Stomach (tissue), 4 donors: ENCODE data around the gene C1QTNF12.

Source experiments
- CTCF ChIP-seq, 7 experiments: fragments of 450-650 bp in 4 of 7; fragments of 200-600 bp in 3 of 7; sonication (generic) in 3 of 7; IDR thresholded peaks; one replicate each; pipeline ENCODE4 v1.5.1; 2016 to 2019; ENCODE audit warnings: antibody characterized with exemption in 7 of 7, control low read depth in 2 of 7, mild to moderate bottlenecking in 1 of 7
- EP300 ChIP-seq: sonication (generic); formaldehyde crosslinking; IDR thresholded peaks from one replicate; pipeline ENCODE4 v1.6.1; 2017; ENCODE audit warnings: antibody characterized with exemption
- POLR2AphosphoS5 ChIP-seq, 3 donors: sonication (generic); formaldehyde crosslinking; IDR thresholded peaks; one replicate each; pipeline ENCODE4 v1.6.1; 2016; ENCODE audit warnings: antibody characterized with exemption in 3 of 3

DNA sequence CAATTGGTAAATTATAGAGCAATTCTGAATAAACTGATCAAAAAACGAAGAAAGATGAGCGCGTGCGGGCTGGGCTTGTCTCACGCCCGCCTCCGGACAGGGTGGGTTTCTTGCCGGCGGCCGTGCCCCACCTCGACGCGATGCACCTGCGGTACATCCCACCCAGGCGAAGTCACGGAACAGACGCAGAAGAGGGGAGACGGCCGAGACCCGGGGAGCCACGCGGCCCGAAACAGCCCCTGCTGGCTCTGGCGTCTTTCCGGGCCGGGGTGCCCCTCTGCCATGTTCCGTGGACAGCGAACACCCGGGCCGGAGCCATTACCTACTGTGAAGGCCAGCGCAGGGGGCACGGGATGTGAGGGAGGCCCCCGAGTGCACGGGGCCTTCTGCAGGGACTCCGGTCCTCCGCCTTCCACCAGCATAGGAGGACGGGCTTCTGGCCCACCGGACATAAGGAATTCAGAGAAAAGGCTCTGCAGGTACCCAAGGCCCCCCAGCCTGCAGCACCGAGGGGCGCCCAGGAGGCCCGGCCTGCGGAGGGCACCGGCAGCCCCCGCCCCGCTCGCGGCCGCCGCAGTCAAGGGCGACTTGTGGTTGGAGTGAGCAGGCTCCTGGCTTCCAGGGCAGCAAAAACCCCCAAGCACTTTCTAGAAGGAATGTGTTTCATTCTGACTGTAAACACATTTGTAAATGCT, 7.6 kb upstream of the C1QTNF12 start:
- no peak for TF ChIP-seq POLR2AphosphoS5 (IDR thresholded peaks at IDR 0.05)
- TF ChIP-seq EP300: no peak
- TF ChIP-seq CTCF (IDR thresholded peaks at IDR 0.05): no peak
